A204.1 (cell line): Measurements from ENCODE around the gene PDE10A.
"Not testable (repeated sequence)": the region's sequence is repeated elsewhere in the genome, so short reads cannot be mapped to it uniquely, and the experiment has no call there.

Experiments used
- FAIRE-seq: peaks from 2 replicates; lab custom pipeline; 2012; peaks lifted over from hg19 to GRCh38; lab: Jason Lieb, UNC

PDE10A gene

DNA sequence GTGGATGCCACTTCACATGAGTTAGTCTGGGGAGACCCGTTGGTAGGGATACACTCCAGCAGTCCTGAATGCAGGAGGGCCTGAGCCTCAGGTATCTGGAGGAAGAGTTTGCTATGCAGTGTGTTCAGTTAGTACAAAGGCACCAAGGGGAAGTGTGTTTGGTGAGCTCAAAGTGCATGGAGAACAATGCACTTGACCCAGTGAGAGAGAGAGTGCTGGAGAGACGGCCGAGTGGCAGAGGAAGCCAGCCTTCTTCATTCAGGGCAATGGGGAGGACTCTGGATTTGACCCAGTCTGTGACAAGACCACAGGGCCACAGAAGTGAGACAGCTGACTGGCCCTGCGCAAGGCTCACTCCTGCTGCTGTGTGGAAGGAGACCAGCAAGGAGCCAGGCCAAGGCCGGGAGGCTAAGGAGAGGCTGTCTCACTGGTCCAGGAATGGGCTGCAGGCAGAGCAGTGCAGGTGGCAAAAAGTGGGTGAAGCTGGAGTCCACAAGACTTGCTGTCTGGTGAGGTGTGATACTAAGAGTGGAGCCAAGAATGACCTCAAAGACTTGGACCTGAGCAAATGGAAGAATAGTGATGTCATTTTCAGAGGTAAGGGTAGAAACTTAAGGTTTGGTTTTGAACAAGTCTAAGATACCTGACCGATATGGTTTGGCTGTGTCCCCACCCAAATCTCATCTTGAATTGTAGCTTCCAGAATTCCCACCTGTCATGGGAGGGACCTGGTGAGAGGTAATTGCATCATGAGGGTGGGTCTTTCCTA lies 38.0 kb downstream of the PDE10A start:
- FAIRE-seq = no peak

DNA sequence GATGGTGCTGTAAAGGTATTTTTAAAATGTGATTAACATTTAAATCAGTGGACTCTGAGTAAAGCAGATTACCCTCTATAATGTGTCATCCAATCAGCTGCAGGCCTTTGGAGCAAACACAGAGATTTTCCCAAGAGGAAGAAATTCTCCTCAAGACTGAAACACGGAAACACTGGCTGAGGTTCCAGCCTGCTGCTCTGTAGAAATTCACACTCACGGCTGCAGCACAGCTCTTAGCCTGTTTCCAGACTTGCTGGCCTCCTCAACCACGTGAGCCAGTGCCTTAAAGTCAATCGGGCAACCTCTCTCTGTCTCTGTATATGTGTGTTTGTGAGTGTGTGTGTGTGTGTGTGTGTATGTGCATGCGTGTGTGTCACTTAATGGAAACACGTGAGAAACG lies 41.1 kb downstream of the PDE10A start:
- FAIRE-seq = no peak

DNA sequence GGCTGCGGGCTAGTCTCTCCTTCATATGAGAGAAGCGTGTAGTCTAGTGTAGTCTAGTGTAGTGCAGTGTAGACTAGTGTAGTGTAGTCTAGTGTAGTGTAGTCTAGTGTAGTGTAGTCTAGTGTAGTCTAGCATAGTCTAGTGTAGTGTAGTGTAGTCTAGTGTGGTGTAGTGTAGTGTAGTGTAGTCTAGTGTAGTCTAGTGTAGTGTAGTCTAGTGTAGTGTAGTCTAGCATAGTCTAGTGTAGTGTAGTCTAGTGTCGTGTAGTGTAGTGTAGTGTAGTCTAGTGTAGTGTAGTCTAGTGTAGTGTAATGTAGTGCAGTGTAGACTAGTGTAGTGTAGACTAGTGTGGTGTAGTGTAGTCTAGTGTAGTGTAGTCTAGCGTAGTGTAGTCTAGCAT lies 44.1 kb downstream of the PDE10A start:
- not testable (repeated sequence) for FAIRE-seq

DNA sequence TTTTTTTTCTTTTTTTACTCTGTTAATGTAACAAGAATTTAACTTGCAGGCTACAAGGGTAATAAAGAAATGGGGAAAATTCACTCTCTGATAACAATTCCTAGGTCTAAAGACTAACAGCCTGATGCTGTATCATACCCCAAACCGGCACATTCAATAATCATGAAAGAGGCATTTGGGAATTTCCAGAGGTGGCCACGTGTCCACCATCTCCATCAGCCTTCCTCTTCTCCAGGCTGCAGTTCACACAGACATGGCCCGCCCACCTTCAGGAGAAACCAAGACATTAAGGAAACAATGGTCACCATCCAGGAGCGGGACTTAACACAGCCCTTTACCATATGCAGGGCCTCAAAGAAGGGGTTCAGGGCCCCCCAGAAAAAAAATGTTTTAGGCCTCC lies 44.8 kb downstream of the PDE10A start:
- FAIRE-seq = no peak

DNA sequence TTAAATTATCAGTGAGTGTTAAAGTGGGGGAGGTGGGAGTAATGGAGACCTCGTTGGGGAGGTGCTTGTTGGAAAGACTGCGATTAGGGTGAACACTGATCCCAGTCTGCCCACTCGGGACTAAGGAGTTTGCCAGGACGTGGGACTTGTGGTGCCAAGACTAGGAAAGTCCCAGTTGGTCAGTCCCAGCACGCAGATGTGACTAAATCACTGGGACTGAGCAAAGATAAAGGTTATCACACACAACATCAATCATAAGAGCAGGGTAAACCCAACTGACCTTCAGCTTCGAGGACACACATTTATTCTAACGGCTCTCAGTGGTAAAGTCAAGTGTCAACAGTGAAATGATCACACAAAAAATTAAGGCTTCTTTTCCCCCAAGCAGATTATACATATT lies 45.5 kb downstream of the PDE10A start:
- FAIRE-seq = no peak

DNA sequence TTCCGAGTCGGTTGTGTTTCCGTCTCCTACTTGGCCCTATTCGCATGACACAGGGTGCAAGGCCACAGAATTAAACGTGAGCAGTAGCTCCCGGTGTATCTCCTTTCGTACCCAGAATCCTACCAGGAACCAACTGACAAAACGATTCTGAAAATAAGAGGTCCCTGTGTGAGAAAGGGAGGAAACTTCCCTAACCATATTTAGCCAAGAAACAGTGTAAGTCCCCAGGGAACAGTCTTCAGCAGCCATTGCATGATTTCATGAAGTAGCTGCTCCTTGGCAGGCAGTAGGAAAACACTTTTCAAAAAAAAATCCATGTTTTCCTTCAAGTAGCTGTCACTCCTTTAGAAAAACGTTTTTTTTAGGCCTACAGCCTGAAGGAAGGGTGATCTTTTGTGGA lies 46.9 kb downstream of the PDE10A start:
- no peak for FAIRE-seq

DNA sequence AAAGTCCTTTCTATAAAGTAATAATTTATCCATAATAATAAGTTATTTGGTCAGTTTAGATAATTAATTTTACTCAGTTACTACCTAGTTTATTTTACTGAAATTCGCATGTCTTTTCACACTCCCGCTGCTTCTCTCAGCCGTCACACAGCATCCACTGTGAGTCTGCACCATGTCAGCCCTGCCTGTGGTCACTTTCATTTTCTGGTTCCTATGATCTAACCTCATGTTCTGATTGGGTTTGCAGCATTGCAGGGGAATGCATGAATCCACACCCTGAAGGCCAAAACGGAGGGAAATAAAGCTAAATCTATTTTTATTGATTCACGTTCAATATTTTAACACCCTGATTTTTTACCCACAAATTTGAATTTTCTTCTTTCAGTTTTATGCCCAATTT lies 47.4 kb downstream of the PDE10A start:
- no peak for FAIRE-seq

DNA sequence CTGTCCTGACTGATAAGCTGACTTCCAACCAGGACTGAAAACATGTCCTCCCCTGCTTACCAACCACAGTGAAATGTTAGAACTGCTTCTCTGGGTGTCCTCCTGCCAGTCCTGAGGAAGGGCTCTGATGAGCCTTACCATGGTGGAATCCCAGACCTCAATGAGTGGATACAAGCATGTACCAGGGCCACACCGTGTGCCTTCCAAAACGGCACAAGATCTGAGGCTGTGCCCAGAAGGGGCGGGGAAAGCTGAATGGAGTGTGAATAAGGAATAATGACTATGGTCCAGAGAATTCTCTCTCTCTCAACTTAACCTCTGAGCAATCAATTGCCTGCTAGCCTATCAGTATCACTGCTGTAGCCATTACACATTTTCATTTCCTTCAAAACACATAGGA lies 51.7 kb downstream of the PDE10A start:
- no peak for FAIRE-seq

DNA sequence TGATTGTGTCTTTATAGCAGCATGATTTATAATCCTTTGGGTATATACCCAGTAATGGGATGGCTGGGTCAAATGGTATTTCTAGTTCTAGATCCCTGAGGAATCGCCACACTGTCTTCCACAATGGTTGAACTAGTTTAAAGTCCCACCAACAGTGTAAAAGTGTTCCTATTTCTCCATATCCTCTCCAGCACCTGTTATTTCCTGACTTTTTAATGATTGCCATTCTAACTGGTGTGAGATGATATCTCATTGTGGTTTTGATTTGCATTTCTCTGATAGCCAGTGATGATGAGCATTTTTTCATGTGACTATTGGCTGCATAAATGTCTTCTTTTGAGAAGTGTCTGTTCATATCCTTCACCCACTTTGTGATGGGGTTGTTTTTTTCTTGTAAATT lies 54.5 kb downstream of the PDE10A start:
- not testable (repeated sequence) for FAIRE-seq

DNA sequence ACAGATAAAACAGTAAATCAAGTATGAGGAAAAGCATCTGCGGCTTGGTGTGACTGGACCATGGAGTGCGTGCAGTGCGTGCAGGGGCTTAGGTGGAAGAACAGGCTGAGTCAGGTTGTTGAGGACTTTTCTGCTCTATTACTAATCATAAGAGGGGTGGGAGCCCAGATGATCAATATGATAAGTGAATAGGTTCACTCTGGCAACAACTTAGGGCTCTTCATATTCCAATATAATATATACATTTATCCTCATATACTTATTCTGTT lies 56.4 kb downstream of the PDE10A start:
- FAIRE-seq = no peak

DNA sequence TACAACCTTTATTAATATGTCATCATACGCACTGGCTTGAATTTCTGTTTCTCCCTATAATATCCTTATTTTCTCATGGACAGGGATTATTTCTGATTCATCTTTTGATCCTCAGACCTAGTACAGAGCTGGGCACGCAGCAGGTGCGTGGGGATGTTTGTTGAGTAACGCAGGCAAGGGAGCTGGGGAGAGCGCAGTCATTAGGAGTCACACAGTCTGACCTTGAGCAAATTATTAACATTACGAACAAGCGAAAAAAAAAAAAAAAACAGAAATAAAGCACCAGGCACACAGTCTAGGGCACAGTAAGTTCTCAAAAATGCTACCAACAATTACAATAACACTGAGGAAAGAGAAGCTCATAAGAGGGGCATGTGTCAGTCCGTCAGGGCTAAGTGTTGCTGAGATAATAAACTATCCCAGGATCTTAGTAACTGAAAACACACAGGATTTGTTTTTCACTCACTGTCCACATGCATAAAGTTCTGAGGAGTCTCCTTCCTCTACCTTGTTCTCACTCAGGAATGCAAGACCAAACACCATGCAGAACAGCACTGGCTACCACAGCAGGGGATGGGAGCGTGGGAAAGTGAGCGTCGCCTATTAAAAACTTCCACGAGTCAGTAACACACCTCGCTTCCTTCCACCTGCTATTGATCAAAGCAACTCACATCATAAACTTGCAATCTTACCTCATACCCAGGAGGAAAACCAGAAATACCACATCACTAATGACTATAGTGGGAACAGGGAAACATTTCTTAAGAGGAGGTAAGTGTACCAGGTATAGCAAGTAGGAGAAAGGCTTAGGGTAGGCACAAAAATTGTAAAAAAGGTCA lies 56.9 kb downstream of the PDE10A start:
- no peak for FAIRE-seq

DNA sequence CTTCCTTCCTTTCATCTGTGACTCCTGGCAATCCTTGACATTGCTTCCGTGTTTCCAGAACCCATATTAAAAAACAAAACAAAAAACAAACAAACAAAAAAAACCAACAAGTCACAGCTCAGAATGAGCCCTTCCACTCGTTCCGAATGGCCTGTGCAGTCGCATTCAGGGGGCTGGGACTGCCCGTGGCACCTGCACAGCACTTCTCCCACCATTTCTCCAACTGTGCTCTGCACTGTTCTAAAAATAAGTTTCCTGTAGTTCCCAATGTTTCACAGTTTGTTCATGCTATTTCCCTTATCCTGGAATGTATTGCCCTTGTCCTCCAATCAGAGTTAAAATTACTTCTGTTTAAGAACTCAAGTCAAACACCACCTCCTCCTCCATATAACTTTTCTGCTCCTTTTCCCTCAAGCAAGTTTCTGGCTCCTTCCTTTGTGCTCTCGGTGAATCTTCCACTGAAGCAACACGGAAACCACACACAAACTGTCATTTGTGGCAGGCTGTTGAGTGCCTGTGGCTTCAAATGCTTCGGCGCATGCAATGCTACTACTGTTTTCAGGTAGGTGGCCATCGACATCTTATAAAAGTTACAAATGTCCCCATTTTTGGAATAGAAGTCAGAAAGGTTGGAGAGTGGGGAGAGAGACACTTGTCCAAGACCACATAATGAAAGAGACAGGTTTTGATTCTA lies 57.7 kb downstream of the PDE10A start:
- no peak for FAIRE-seq

DNA sequence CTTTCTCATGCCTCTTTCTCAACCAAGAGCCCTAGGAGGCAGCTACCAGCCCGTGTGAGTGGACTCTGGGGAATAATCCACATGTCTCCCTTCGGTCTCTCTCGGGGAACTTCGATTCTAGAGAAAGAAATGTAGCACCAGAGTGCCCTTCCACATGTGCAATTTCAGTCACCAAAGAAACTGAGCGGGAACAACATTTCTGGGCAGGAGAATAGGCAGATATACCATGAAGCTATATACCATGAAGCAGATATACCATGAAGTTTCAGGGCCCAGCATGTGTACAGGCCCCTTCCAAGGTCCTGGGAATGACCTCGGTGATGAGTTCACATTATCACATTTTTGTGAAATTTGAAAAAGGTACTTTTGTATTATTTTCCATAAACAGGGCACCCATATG lies 60.8 kb downstream of the PDE10A start:
- FAIRE-seq = no peak

DNA sequence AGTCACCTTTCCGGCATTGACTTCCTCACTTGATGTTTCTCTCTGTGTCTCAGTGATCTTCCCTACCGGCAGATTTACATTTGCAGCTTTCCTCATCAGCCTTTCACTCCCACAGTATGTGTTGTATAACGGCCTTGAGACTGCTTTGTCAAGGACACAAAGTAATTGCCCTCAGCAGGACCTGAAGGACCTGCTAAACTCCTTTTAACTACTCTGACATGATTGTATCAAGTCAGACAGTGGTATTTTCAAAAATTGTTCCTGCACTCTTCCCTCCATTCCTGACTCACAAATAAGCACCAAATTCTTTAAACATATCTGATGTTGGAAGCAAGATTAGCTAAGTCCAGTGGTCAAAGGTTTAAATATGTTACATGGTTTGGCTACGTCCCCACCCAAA lies 62.4 kb downstream of the PDE10A start:
- no peak for FAIRE-seq

DNA sequence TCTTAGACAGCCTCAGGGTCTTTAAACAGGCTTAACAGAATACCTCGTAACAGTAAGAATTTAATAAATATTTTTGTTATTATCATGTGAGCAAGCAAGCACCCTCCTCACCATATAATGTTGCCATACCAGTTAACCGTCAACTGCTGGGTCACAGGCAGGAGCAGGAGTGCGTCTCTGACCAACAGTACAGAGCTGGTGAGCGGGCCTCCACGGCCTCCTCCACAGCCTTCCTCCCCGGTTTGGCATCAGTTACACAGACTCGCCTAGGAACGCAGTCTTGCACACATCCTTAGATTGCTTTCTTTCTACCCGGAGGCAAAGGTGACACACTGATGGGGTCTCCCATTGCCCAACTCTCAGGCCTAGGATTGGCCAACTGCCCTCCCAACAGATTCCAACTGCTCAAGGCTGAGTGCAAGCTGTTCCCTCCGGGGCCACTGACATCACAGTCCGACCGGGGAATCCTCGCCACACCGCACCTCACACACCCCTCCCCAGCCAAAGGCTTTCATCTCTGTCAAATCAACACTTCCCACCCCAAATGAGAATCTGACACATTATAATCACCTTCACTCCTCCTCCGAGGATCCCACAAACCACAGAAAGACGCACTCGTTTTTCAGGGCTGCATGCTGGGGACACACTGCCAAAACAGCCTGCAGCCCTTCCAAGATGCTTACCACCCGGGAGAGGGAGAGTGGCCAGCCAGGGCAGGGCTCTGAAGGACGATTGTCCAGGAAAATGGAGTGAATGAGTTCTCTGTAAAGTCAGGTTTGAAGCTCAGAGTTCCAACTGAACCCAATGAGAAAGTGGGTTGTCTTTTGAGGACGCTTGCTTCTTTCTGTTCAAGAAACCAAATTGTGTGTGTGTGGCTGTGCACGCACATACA lies 63.2 kb downstream of the PDE10A start:
- no peak for FAIRE-seq

DNA sequence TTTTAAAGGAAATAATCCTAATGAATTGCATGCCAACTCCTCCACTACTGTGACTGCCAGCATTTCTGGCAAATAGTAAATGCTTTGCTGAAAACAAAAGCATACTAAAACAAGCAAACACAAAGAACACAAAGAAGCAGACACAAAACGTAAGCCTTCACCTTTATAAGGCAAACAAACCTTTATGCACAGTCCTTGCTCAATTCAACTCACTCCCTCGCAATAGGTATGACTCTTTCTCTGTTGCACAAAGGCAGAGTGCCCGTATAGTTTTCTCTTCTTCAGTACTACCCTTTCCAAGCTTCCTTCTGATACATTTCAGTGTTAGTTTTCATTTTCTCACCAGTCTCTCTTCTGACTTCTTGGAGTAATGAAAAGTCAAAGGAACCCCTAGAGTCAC lies 63.9 kb downstream of the PDE10A start:
- no peak for FAIRE-seq

DNA sequence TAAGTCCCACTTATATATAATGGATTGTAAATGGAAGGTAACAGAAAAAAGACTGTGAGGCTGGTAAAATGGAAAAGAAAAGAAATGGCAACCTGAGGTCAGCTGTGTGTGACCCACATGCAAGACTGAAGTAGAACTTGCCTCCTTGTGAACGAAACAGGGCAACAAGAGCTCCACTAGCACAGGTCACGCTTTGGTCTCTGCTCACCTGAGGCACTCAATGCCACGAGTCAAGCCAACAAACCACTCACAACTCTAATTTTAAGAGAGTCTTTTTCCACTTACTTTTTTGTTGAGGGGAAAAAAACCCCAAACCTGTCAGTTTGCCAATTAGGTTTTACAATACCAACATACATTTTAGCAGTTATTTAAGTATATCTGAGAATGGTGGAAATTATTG lies 65.2 kb downstream of the PDE10A start:
- FAIRE-seq = no peak

DNA sequence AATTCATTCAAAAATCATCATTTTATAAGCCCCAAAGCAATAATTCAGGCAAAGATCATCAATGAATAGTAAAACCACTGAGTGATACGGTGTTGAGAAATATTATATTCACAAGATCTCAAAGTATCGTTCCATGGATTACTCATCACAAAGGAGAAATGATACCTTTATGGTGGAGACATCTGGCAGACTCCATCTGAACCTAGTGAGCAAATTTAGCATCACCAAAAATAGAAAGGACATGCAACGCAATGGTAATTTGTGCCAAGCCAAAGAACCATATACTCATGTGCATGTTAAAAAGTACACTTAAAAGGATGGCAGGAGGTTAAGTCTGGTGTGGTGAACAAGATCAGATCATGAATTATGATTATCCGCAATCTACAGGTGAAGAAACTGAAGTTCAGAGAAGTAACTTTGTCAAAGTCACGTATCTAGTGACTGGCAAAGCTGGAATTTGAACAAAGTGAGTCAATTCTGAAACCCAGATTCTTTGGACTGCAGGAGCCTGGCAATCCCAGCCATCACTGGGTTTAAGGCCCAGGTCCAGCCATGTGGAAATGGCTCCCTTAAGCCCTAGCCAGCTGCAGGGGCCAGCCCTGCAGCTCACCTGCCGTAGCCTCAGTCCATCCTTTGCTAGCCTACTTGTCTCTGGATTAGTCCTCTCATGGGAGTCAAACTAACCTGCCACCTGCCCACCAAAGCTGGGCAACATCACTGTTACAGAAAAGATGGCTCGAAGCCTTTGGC lies 68.3 kb downstream of the PDE10A start:
- FAIRE-seq = no peak

DNA sequence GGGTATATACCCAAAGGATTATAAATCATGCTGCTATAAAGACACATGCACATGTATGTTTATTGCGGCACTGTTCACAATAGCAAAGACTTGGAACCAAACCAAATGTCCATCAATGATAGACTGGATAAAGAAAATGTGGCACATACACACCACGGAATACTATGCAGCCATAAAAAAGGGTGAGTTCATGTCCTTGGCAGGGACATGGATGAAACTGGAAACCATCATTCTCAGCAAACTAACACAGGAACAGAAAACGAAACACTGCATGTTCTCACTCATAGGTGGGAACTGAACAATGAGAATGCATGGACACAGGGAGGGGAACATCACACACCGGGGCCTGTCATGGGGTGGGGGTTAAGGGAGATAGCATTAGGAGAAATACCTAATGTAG lies 70.1 kb downstream of the PDE10A start:
- not testable (repeated sequence) for FAIRE-seq

DNA sequence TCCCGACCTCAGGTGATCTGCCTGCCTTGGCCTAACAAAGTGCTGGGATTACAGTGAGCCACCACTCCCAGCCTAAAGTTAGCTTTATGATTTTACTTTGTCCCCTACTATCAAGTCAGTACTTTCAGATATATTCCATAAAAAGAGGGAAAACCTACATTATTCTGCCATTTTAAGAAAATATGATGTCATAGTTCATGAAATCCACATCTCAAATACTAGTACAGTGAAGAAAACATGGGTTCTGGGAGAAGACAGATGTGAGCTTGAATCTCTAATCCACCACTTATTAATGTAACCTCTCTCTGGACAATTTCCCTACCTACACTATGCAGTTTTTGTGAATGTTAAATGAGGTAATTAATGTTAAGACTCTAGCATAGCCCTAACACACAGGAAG lies 74.5 kb downstream of the PDE10A start:
- no peak for FAIRE-seq

DNA sequence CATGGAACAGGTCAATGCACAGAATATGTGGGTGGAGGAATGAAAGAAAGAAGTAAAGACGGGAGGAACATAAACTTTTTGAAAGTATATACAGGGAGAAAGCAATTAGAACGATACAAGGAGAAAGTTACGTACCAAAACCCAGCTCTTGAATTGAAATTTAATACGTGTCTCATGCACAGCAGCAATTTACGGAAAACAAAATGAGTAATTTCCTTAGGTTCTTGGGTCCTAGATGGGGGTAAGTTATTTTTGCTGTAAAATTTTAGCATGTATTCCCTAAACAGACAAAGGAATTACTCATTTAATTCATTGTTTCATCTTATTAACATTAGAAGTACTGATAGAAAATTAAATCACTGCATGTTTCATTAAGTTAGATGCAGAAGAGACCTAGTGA lies 75.8 kb downstream of the PDE10A start:
- FAIRE-seq = no peak

DNA sequence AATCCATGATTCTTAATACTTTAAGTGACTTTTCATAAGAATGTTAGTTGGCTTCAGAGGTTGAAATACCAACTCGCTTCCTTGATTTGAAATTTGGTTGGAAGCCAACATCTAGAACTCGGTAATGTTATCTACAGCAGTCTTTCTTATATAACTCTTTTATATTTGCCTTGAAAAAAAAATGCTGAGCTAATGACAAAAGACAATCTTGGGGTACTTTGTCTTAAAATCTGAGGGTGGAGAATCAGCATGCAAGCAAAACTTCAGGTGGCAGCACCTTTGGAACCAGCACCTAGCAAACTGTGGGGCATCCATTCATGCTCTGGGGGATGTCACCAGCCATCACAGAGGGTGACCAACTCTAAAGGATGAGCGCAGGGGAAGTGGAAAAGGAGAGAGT lies 76.3 kb downstream of the PDE10A start:
- FAIRE-seq = no peak
